HG03521 (cell line): ENCODE data around the gene C2orf74.
"Not testable (repeated sequence)": the region's sequence is repeated elsewhere in the genome, so short reads cannot be mapped to it uniquely, and the experiment has no call there.

ENCODE experiments used
- ATAC-seq: cut with Tn5 transposase; IDR thresholded peaks from one replicate; pipeline ENCODE4 v1.9.1; 2021; ENCODE audit warnings: mild to moderate bottlenecking, moderate library complexity; ENCODE audit not compliant: unreplicated experiment

C2orf74 gene

GRCh38 chr2:61161888-61162287, at the start of gene C2orf74:
TSS of gene C2orf74 (plus strand) at chr2:61162188. CDS start at chr2:61162515, 327 bp downstream.
- ATAC-seq, result no peak

- no peak for ATAC-seq
Observed at GRCh38 chr2:61114147-61114546, 47.8 kb upstream of the C2orf74 start.

- ATAC-seq, result no peak
Observed at GRCh38 chr2:61116302-61116701, 45.7 kb upstream of the C2orf74 start.

GRCh38 chr2:61117534-61117933, 44.5 kb upstream of the C2orf74 start:
- no peak for ATAC-seq

GRCh38 chr2:61125123-61125710, 36.8 kb upstream of the C2orf74 start:
- no peak for ATAC-seq

GRCh38 chr2:61125798-61126197, 36.2 kb upstream of the C2orf74 start:
- ATAC-seq, result no peak

GRCh38 chr2:61128122-61128521, 33.9 kb upstream of the C2orf74 start:
- not testable (repeated sequence) for ATAC-seq

- no peak for ATAC-seq
Observed at GRCh38 chr2:61134141-61134540, 27.8 kb upstream of the C2orf74 start.

- no peak for ATAC-seq
Observed at GRCh38 chr2:61135510-61135909, 26.5 kb upstream of the C2orf74 start.

- ATAC-seq, result no peak
Observed at GRCh38 chr2:61138859-61139258, 23.1 kb upstream of the C2orf74 start.

GRCh38 chr2:61141151-61141550, 20.8 kb upstream of the C2orf74 start:
- ATAC-seq, result no peak

- ATAC-seq, result peak; percentile 88
Observed at GRCh38 chr2:61144697-61145268, 17.2 kb upstream of the C2orf74 start.

- ATAC-seq, result no peak
Observed at GRCh38 chr2:61145990-61146389, 16.0 kb upstream of the C2orf74 start.

- not testable (repeated sequence) for ATAC-seq
Observed at GRCh38 chr2:61148091-61148490, 13.9 kb upstream of the C2orf74 start.

- no peak for ATAC-seq
Observed at GRCh38 chr2:61149074-61149473, 12.9 kb upstream of the C2orf74 start.

GRCh38 chr2:61151436-61151835, 10.6 kb upstream of the C2orf74 start:
- no peak for ATAC-seq

- ATAC-seq, result no peak
Observed at GRCh38 chr2:61157371-61158003, 4.5 kb upstream of the C2orf74 start.

GRCh38 chr2:61158356-61158955, 3.5 kb upstream of the C2orf74 start:
- no peak for ATAC-seq

GRCh38 chr2:61162721-61163120, 733 bp downstream of the C2orf74 start:
- ATAC-seq, result no peak

- not testable (repeated sequence) for ATAC-seq
Observed at GRCh38 chr2:61165082-61165481, 3.1 kb downstream of the C2orf74 start.

GRCh38 chr2:61165946-61166345, 4.0 kb downstream of the C2orf74 start:
- no peak for ATAC-seq

GRCh38 chr2:61167579-61167978, 5.6 kb downstream of the C2orf74 start:
- ATAC-seq, result no peak
